ENCODE results near the gene ZNF318.

ZNF318 gene

DNA sequence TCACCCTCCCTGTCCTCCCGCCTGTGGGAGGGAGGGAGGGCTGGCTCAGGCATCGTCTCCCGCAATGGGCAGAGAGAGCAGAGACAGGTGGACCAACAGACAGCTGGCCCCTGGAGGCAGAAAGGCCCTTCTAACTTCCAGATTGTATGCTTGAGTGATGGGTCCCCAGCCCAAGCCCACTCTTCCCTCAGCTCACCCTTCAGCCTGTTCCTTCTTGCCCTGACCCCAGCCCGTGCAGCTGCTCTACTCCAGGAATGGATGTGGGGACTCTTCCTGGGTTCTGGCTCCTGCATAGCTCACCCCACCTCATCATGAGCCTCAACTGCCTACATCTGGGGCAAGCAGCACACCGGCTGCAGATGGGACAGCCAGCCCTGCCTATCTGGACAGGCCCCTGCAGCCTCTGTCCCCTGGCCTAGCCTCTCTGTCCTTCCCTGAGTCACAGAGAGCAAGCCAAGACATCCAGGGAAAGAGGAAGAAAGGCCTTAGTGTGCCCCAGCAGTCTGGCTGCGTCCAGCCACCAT, 82.9 kb downstream of the ZNF318 start:
- no peak for DNase-seq (ENCODE audit: low spot score in 2 of 2)
- Histone ChIP-seq H3K9me3 (no peaks in the 10 kb centered on the region), H3K4me3 (no peak overlapping the region), H3K4me1 (no peaks in the 10 kb centered on the region), H3K27me3 (ENCODE audit: low read depth) (peaks cover 36% of the 10 kb centered on the region), H3K36me3 (replicated peaks) (no peaks in the 10 kb centered on the region)
- in situ Hi-C loops (cut with MboI; ENCODE audit: low sequenced_read_pairs): no loop called here

Data from HAP-1 (cell line).